ENCODE data around the gene MRPL41.
A peak's percentile ranks its signal among the peaks of the same experiment; 100 is the strongest.
"Not testable (repeated sequence)": the region's sequence is repeated elsewhere in the genome, so short reads cannot be mapped to it uniquely, and the experiment has no call there.

The MRPL41 gene

DNA sequence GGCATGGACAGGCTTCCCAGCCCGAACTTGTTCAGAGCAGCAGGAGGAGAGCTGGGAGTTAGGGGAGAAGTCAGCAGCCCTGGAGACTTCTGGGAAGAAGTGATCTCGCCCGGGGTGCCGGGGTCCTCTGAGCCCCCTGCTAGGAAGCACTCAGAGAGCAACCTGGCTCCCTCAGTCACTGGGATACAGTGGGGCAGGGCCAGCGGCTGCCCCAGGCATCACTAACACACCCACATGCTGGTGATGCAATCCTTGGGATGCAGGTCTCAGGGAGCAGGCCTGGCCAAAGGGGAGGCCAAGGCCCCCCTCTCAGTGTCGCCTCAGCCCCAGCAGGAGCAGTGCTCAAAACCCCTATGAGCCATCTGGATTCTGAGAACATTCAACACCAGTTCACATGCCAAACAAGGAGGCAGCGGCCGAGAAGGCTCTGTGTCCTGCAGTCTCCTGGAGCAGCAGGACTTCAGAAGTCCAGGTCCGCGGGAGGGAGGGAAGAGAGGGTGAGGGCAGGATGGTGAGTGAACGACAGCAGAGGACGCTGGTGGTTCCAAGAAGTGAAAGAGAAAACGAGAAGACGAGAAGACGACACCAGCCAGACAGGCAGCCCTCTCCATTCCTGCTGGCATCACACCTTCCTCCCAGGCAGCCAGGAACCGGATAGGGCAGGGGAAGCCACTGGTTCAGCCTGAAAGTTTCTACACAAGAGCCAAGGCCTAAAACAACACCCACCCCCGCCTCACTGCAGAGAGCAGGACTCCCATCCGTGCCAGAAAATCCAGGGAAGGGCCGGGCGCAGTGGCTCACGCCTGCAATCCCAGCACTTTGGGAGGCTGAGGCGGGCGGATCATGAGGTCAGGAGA, 3.8 kb upstream of the MRPL41 start:
- H3K4me2 ChIP-seq (ENCODE audit: insufficient read depth, low read length), result no peak overlapping the region
- DNase-seq (no peak), ATAC-seq (ENCODE audit: insufficient read depth, low read depth) (no peak)
- no peaks in the 10 kb centered on the region for H3K9me3 ChIP-seq (ENCODE audit: insufficient read depth, low read length, severe bottlenecking)
- H3K4me3 ChIP-seq (ENCODE audit: low read depth in 1 of 2, low read length in 2 of 2), result no peak overlapping the region
- H4K20me1 ChIP-seq (ENCODE audit: insufficient read depth, low read length), result peaks cover 5% of the 10 kb centered on the region; the same call in 1 of the 2 replicates
- no peak for TF ChIP-seq EZH2 (IDR thresholded peaks at IDR 0.05; ENCODE audit: borderline replicate concordance, low read depth, low read length, severe bottlenecking)
- TF ChIP-seq, protein P1, sequence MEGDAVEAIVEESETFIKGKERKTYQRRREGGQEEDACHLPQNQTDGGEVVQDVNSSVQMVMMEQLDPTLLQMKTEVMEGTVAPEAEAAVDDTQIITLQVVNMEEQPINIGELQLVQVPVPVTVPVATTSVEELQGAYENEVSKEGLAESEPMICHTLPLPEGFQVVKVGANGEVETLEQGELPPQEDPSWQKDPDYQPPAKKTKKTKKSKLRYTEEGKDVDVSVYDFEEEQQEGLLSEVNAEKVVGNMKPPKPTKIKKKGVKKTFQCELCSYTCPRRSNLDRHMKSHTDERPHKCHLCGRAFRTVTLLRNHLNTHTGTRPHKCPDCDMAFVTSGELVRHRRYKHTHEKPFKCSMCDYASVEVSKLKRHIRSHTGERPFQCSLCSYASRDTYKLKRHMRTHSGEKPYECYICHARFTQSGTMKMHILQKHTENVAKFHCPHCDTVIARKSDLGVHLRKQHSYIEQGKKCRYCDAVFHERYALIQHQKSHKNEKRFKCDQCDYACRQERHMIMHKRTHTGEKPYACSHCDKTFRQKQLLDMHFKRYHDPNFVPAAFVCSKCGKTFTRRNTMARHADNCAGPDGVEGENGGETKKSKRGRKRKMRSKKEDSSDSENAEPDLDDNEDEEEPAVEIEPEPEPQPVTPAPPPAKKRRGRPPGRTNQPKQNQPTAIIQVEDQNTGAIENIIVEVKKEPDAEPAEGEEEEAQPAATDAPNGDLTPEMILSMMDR (IDR thresholded peaks at IDR 0.05; ENCODE audit: borderline replicate concordance, extremely low read depth, low read length, poor library complexity, severe bottlenecking), result no peak
- H3K9ac ChIP-seq (ENCODE audit: low read depth, low read length), result no peak overlapping the region
- H3K36me3 ChIP-seq (ENCODE audit: insufficient read depth, low read length), result no peaks in the 10 kb centered on the region
- peaks cover 7% of the 10 kb centered on the region; the same call in 1 of the 2 replicates for H3K79me2 ChIP-seq (ENCODE audit: insufficient read depth, low read length)
- H3K27ac ChIP-seq (ENCODE audit: low read length), result no peak overlapping the region
- H2AFZ ChIP-seq (ENCODE audit: low read depth, low read length), result no peak overlapping the region
- H3K27me3 ChIP-seq (ENCODE audit: insufficient read depth, low read length, poor library complexity), result no peaks in the 10 kb centered on the region
- H3K4me1 ChIP-seq (ENCODE audit: insufficient read depth, low read length), result peaks cover 13% of the 10 kb centered on the region

DNA sequence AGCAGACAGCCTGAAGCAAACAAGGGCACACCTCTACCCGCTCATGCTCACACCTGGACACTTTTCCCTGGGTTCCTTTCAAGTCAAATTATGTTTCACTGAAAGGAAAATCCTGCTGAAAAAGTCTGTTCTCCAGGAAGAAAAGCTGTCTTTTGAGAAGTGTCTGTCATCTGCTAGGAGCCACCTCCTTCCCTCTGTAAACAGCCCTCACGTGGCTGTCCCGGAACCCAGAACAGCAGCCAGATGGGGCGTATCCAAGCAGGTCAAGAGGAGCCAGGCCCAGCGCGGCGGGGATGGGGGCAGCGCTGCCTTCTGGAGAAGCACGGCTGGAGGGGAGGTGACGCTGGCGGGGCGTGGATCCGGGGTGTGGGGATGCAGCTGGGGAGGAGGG, 1.5 kb upstream of the MRPL41 start, which contains the start of gene PNPLA7:
Gene PNPLA7 (minus strand): TSS at position 172 of the 391 bp plus-strand sequence. CDS start 205 bp downstream, outside the sequence.
- no peaks in the 10 kb centered on the region for H3K27me3 ChIP-seq (ENCODE audit: insufficient read depth, low read length, poor library complexity)
- H3K9ac ChIP-seq (ENCODE audit: low read depth, low read length), result peak within 1 kb of the TSS; percentile 60
- TF ChIP-seq EZH2 (IDR thresholded peaks at IDR 0.05; ENCODE audit: borderline replicate concordance, low read depth, low read length, severe bottlenecking), result no peak
- TF ChIP-seq, protein P1 (IDR thresholded peaks at IDR 0.05; ENCODE audit: borderline replicate concordance, extremely low read depth, low read length, poor library complexity, severe bottlenecking), result no peak
- H3K4me2 ChIP-seq (ENCODE audit: insufficient read depth, low read length), result peak within 1 kb of the TSS; percentile 70
- no peak within 1 kb of the TSS for H3K27ac ChIP-seq (ENCODE audit: low read length)
- ATAC-seq (ENCODE audit: insufficient read depth, low read depth) (peak; percentile 52), DNase-seq (peak; percentile 43)
- peaks cover 5% of the 10 kb centered on the region; the same call in 1 of the 2 replicates for H4K20me1 ChIP-seq (ENCODE audit: insufficient read depth, low read length)
- peak within 1 kb of the TSS; percentile 23 to 58; a peak in 3 of 4 replicates for H3K4me3 ChIP-seq (ENCODE audit: low read depth in 1 of 2, low read length in 2 of 2)
- H3K79me2 ChIP-seq (ENCODE audit: insufficient read depth, low read length), result peaks cover 7% of the 10 kb centered on the region; the same call in 1 of the 2 replicates
- H3K4me1 ChIP-seq (ENCODE audit: insufficient read depth, low read length), result peaks cover 17% of the 10 kb centered on the region
- peaks cover 9% of the 10 kb centered on the region for H3K36me3 ChIP-seq (ENCODE audit: insufficient read depth, low read length)
- no peaks in the 10 kb centered on the region for H3K9me3 ChIP-seq (ENCODE audit: insufficient read depth, low read length, severe bottlenecking)
- H2AFZ ChIP-seq (ENCODE audit: low read depth, low read length), result peak within 1 kb of the TSS; percentile 76

DNA sequence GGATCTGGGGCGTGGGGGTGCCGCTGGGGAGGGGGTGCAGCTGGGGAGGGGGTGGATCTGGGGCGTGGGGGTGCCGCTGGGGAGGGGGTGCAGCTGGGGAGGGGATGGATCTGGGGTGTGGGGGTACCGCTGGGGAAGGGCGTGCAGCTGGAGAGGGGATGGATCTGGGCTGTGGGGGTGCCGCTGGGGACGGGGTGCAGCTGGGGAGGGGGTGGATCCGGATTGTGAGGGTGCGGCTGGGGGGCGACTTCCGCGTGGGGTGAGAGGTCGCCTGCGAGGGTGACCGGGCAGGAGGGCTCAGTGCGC, 768 bp upstream of the MRPL41 start:
- Histone ChIP-seq H3K36me3 (ENCODE audit: insufficient read depth, low read length) (peaks cover 16% of the 10 kb centered on the region), H3K4me1 (ENCODE audit: insufficient read depth, low read length) (peaks cover 17% of the 10 kb centered on the region), H3K4me3 (ENCODE audit: low read depth in 1 of 2, low read length in 2 of 2) (peak overlapping the region; percentile 23 to 58; a peak in 3 of 4 replicates), H3K9ac (ENCODE audit: low read depth, low read length) (peak overlapping the region; percentile 60), H2AFZ (ENCODE audit: low read depth, low read length) (peak overlapping the region; percentile 76), H3K4me2 (ENCODE audit: insufficient read depth, low read length) (peak overlapping the region; percentile 70)
- not testable (repeated sequence) for H4K20me1 ChIP-seq (ENCODE audit: insufficient read depth, low read length); ATAC-seq (ENCODE audit: insufficient read depth, low read depth); H3K79me2 ChIP-seq (ENCODE audit: insufficient read depth, low read length); H3K27ac ChIP-seq (ENCODE audit: low read length); DNase-seq; H3K27me3 ChIP-seq (ENCODE audit: insufficient read depth, low read length, poor library complexity); H3K9me3 ChIP-seq (ENCODE audit: insufficient read depth, low read length, severe bottlenecking)
